Sigmoid colon (tissue), 7 donors: ENCODE measurements around the gene FANCC. TPM values are rescaled to one million over a fixed set of nuclear protein-coding genes. Genes with fewer than 3 reads are reported as not detected.

Experiments used
- DNase-seq: peaks from one replicate; pipeline ENCODE4 v3.0.0-alpha.2; 2019
- H3K27ac ChIP-seq, 4 donors: fragments of 200-600 bp; sonication (generic); one replicate each; pipeline ENCODE4 v1.5.1; 2016 to 2019; ENCODE audit warnings: mild to moderate bottlenecking in 1 of 4
- H3K27me3 ChIP-seq, 3 donors: fragments of 200-600 bp; sonication (generic); one replicate each; pipeline ENCODE4 v1.5.1; 2019; ENCODE audit warnings: mild to moderate bottlenecking in 1 of 3
- H3K36me3 ChIP-seq, 4 donors: fragments of 200-600 bp; sonication (generic); one replicate each; pipeline ENCODE4 v1.5.1; 2016 to 2019
- H3K4me1 ChIP-seq, 4 donors: fragments of 200-600 bp; sonication (generic); one replicate each; pipeline ENCODE4 v1.5.1; 2017 to 2019
- H3K4me3 ChIP-seq, 4 donors: fragments of 200-600 bp; sonication (generic); one replicate each; pipeline ENCODE4 v1.5.1; 2017 to 2019; ENCODE audit warnings: mild to moderate bottlenecking in 2 of 4, moderate library complexity in 1 of 4
- H3K9me3 ChIP-seq, 4 donors: fragments of 200-600 bp in 3 of 4; sonication (generic) in 3 of 4; one replicate each; pipeline versions ENCODE4 v1.5.1 to v1.6.1; 2013 to 2019
- EP300 ChIP-seq, 4 donors: sonication (generic); formaldehyde crosslinking; IDR thresholded peaks; one replicate each; pipeline ENCODE4 v1.6.1; 2017; ENCODE audit warnings: antibody characterized with exemption in 4 of 4
- POLR2A ChIP-seq, 2 donors: fragments of 450-650 bp; IDR thresholded peaks; one replicate each; pipeline ENCODE4 v1.6.1; 2016; ENCODE audit warnings: antibody characterized with exemption in 2 of 2, mild to moderate bottlenecking in 2 of 2, moderate library complexity in 2 of 2
- POLR2AphosphoS5 ChIP-seq, 4 donors: sonication (generic); formaldehyde crosslinking; IDR thresholded peaks; one replicate each; pipeline ENCODE4 v1.6.1; 2017; ENCODE audit warnings: antibody characterized with exemption in 4 of 4
- WGBS, 2 donors: extraction: QIAGEN DNeasy Blood & Tissue Kit; methylation state at CpG; one replicate each; pipeline ENCODE4 v1.1.7; 2013; 5-methylcytosine and 5-hydroxymethylcytosine counted together
- intact Hi-C: fragments of 100-400 bp; cut with DNase I; formaldehyde crosslinking; loops from one replicate; pipeline ENCODE4 v1.15.1; 2023
- polyA plus RNA-seq, 3 donors: library from polyadenylated mRNA; stranded (reverse); fragments of 200-250 nt; gene quantifications; one replicate each; pipeline ENCODE4 v1.2.3, GENCODE V29; 2013
- total RNA-seq, 4 donors: library from RNA; depleted of rRNA; stranded (reverse); fragments of >200 nt; gene quantifications; one replicate each; pipeline ENCODE4 v1.1.0, GENCODE V29; 2016
- TF ChIP-seq, protein P1 (sequence below), 4 experiments: fragments of 450-650 bp in 3 of 4; fragments of 200-600 bp in 1 of 4; IDR thresholded peaks; one replicate each; pipeline ENCODE4 v1.5.1; 2016 to 2019; ENCODE audit warnings: antibody characterized with exemption in 4 of 4, mild to moderate bottlenecking in 3 of 4, moderate library complexity in 2 of 4
- donor health status: healthy with polysubstance abuse.
- donor health status: Bipolar disorder and iron deficiency.
- donor health status: healthy.

Gene FANCC
- total and polyA plus RNA-seq, 7 donors, result 2.4 to 10.6 (median 5.3) TPM

DNA sequence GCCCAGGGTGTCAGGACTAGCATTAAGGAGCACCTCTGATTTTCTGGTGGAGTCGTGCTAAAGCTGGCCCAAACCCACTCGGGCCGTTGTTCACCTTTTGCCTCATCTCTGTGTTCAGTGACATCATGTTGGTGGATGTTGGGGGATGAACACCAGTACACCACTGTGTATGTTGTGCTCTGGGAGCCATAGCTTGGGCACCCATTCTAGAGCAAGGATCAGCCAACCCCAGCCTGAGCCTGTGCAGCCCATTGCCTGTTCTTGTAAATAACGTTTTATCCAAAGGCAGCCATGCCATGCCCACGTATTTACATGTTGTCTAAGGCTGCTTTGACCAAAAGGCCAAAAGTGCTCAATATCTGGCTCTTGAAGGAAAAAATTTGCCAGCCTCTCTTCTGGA lies 245.6 kb downstream of the FANCC start:
- TF ChIP-seq POLR2AphosphoS5 (IDR thresholded peaks at IDR 0.05) (peak in 1 of 4 donors; percentile 6), EP300 (IDR thresholded peaks at IDR 0.05) (no peak)
- TF ChIP-seq, protein P1, sequence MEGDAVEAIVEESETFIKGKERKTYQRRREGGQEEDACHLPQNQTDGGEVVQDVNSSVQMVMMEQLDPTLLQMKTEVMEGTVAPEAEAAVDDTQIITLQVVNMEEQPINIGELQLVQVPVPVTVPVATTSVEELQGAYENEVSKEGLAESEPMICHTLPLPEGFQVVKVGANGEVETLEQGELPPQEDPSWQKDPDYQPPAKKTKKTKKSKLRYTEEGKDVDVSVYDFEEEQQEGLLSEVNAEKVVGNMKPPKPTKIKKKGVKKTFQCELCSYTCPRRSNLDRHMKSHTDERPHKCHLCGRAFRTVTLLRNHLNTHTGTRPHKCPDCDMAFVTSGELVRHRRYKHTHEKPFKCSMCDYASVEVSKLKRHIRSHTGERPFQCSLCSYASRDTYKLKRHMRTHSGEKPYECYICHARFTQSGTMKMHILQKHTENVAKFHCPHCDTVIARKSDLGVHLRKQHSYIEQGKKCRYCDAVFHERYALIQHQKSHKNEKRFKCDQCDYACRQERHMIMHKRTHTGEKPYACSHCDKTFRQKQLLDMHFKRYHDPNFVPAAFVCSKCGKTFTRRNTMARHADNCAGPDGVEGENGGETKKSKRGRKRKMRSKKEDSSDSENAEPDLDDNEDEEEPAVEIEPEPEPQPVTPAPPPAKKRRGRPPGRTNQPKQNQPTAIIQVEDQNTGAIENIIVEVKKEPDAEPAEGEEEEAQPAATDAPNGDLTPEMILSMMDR (IDR thresholded peaks at IDR 0.05), result no peak
- Histone ChIP-seq H3K36me3 (peaks cover 0 to 34% (median 0%) of the 10 kb centered on the region in 4 donors), H3K4me1 (peaks cover 0 to 100% (median 97%) of the 10 kb centered on the region in 4 donors), H3K27ac (peak overlapping the region; percentile 34 to 99 (median 70)), H3K4me3 (no peak overlapping the region), H3K9me3 (no peaks in the 10 kb centered on the region), H3K27me3 (no peaks in the 10 kb centered on the region)
- WGBS, 2 donors, result 87 to 89% methylated on average over 5 of the region's 5 CpGs
- DNase-seq, result no peak
- intact Hi-C loops, result no loop called here

DNA sequence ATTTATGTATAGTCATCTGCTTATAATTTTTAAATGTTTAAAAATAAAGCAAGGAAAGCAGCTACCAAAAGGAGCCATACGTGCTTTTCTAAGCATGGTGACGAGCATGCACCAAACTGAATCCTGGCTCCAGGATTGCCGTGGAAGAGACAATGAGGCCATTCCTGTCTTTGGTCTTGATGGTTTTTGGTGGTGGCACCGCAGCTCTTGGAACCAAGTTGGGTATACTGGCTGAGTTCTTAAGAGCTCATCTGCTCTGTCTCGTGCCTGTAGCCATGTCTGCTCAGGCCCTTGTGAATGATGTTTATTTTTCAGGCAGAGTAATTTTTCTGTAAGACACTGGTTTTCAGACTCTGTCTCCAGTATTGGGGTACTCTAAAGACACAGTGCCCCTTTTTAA lies 246.1 kb downstream of the FANCC start:
- peak overlapping the region; percentile 34 to 99 (median 70) for H3K27ac ChIP-seq
- H3K4me1 ChIP-seq, result peaks cover 0 to 100% (median 97%) of the 10 kb centered on the region in 4 donors
- 91 to 92% methylated on average over 5 of the region's 5 CpGs for WGBS, 2 donors
- intact Hi-C loops, result no loop called here
- TF ChIP-seq, protein P1 (IDR thresholded peaks at IDR 0.05), result no peak
- TF ChIP-seq EP300 (IDR thresholded peaks at IDR 0.05) (no peak), POLR2AphosphoS5 (IDR thresholded peaks at IDR 0.05) (no peak), POLR2A (IDR thresholded peaks at IDR 0.05) (no peak)
- no peak overlapping the region for H3K4me3 ChIP-seq
- H3K9me3 ChIP-seq, result no peaks in the 10 kb centered on the region
- H3K27me3 ChIP-seq, result no peaks in the 10 kb centered on the region
- DNase-seq, result no peak
- peaks cover 0 to 34% (median 1%) of the 10 kb centered on the region in 4 donors for H3K36me3 ChIP-seq

DNA sequence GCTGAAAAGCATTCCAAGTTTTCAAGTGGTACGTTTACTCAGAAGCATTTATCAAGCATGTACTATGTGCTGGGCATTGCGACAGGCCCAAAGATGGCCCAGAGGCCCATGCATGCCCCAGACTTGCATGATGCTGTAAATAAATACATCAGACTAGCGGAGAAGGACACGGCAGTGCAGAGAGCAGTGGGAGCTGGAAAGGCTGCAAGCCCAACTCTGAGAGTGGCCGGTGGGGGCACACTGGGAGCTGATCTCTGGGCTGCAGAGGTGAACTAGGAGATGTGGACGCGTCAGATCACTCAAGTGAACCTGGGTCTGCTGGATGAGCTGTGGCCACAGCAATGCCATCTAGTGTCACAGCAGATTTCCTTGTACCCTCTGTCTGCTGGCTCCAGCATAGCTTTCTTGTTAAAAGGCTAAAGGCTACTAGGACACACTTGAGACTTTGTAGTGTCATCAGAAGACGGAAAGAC lies 246.9 kb downstream of the FANCC start:
- Histone ChIP-seq H3K27me3 (no peaks in the 10 kb centered on the region), H3K36me3 (peaks cover 0 to 31% (median 2%) of the 10 kb centered on the region in 4 donors), H3K4me1 (peaks cover 0 to 100% (median 97%) of the 10 kb centered on the region in 4 donors), H3K4me3 (no peak overlapping the region), H3K9me3 (no peaks in the 10 kb centered on the region), H3K27ac (peak overlapping the region; percentile 20 to 99 (median 72))
- TF ChIP-seq EP300 (IDR thresholded peaks at IDR 0.05) (peak in 1 of 4 donors; percentile 27), POLR2AphosphoS5 (IDR thresholded peaks at IDR 0.05) (peak in 3 of 4 donors; percentile 10 to 39 (median 30))
- TF ChIP-seq, protein P1 (IDR thresholded peaks at IDR 0.05), result no peak
- 67 to 76% methylated on average over 8 of the region's 8 CpGs for WGBS, 2 donors
- intact Hi-C loops, result no loop called here
- peak; percentile 76 for DNase-seq

DNA sequence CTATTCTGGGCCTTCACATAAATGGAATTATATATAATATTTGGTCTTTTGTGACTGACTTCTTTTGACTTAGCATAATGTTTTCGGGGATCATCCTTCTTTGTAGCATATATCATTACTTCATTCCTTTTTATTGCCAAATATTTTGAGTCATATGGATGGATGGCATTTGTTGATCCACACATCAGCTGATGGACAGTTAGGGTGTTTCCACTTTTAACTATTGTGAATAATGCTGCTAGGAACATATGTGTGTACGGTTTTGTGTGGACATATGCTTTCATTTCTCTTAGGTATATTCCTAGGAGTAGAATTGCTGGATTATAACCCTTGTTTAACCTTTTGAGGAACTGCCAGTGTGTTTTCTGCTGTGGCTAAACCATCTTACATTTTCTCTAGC lies 249.6 kb downstream of the FANCC start:
- WGBS, 2 donors, result 45% methylated on average over 2 of the region's 2 CpGs
- Histone ChIP-seq H3K4me3 (no peak overlapping the region), H3K4me1 (peaks cover 0 to 100% (median 98%) of the 10 kb centered on the region in 4 donors), H3K36me3 (peaks cover 0 to 35% (median 9%) of the 10 kb centered on the region in 4 donors), H3K27me3 (no peaks in the 10 kb centered on the region), H3K9me3 (no peaks in the 10 kb centered on the region), H3K27ac (peak overlapping the region; percentile 77 to 99 (median 85))
- TF ChIP-seq EP300 (IDR thresholded peaks at IDR 0.05), result no peak
- no peak for TF ChIP-seq POLR2A (IDR thresholded peaks at IDR 0.05)
- no peak for TF ChIP-seq POLR2AphosphoS5 (IDR thresholded peaks at IDR 0.05)
- TF ChIP-seq, protein P1 (IDR thresholded peaks at IDR 0.05), result no peak
- intact Hi-C loops, result loop anchor here (5.0 kb wide), 1 partner anchor 61 kb away; no protein-coding TSS in a partner anchor
- DNase-seq, result no peak
